ENCODE data around the gene HSD11B1. TPM values are rescaled to one million over a fixed set of nuclear protein-coding genes. Genes with fewer than 3 reads are reported as not detected.
A peak's percentile ranks its signal among the peaks of the same experiment; 100 is the strongest.

Gene HSD11B1
- total RNA-seq, 1 donor from 2014 or later: 16.9 TPM

GRCh38 chr1:209766051-209766450 is 61.4 kb downstream of the HSD11B1 start:
- no peak overlapping the region for H3K4me3 ChIP-seq
- H3K4me1 ChIP-seq: peaks cover 16% of the 10 kb centered on the region
- intact Hi-C loops (cut with DNase I): no loop called here
- H3K27ac ChIP-seq: no peak overlapping the region
- no peak for DNase-seq
- no peak for TF ChIP-seq CTCF (IDR thresholded peaks at IDR 0.05)
- H3K27me3 ChIP-seq: no peaks in the 10 kb centered on the region
- no peaks in the 10 kb centered on the region for H3K9me3 ChIP-seq
- peak; percentile 8 for ATAC-seq
- no peaks in the 10 kb centered on the region for H3K36me3 ChIP-seq

- intact Hi-C loops (cut with DNase I): no loop called here
- Histone ChIP-seq H3K9me3 (no peaks in the 10 kb centered on the region), H3K27me3 (no peaks in the 10 kb centered on the region), H3K36me3 (no peaks in the 10 kb centered on the region), H3K4me1 (peaks cover 16% of the 10 kb centered on the region), H3K4me3 (no peak overlapping the region), H3K27ac (no peak overlapping the region)
- DNase-seq (no peak), ATAC-seq (no peak)
- no peak for TF ChIP-seq CTCF (IDR thresholded peaks at IDR 0.05)
Measured at GRCh38 chr1:209767096-209767495, 62.5 kb downstream of the HSD11B1 start.

- ATAC-seq: peak; percentile 57
- intact Hi-C loops (cut with DNase I): no loop called here
- Histone ChIP-seq H3K27ac (no peak overlapping the region), H3K4me3 (no peak overlapping the region), H3K9me3 (no peaks in the 10 kb centered on the region), H3K36me3 (no peaks in the 10 kb centered on the region), H3K27me3 (no peaks in the 10 kb centered on the region), H3K4me1 (peaks cover 16% of the 10 kb centered on the region)
- DNase-seq: no peak
- no peak for TF ChIP-seq CTCF (IDR thresholded peaks at IDR 0.05)
Measured at GRCh38 chr1:209767706-209768105, 63.1 kb downstream of the HSD11B1 start.

GRCh38 chr1:209768354-209768774 is 63.7 kb downstream of the HSD11B1 start:
- no peak for DNase-seq
- intact Hi-C loops (cut with DNase I): no loop called here
- TF ChIP-seq CTCF (IDR thresholded peaks at IDR 0.05): no peak

GRCh38 chr1:209769171-209769904 is 64.7 kb downstream of the HSD11B1 start:
- peak; percentile 76 for DNase-seq
- H3K4me3 ChIP-seq: peak overlapping the region; percentile 34
- no peaks in the 10 kb centered on the region for H3K9me3 ChIP-seq
- H3K27ac ChIP-seq: peak overlapping the region; percentile 77
- H3K4me1 ChIP-seq: peaks cover 16% of the 10 kb centered on the region
- intact Hi-C loops (cut with DNase I): no loop called here
- no peaks in the 10 kb centered on the region for H3K27me3 ChIP-seq
- TF ChIP-seq CTCF (IDR thresholded peaks at IDR 0.05): no peak
- no peaks in the 10 kb centered on the region for H3K36me3 ChIP-seq
- ATAC-seq: peak; percentile 81

More at GRCh38 chr1:209768354-209768774, 63.7 kb downstream of the HSD11B1 start:
- Histone ChIP-seq H3K4me1 (peaks cover 16% of the 10 kb centered on the region), H3K27me3 (no peaks in the 10 kb centered on the region), H3K9me3 (no peaks in the 10 kb centered on the region), H3K27ac (peak overlapping the region; percentile 77), H3K36me3 (no peaks in the 10 kb centered on the region), H3K4me3 (peak overlapping the region; percentile 34)
- peak; percentile 57 for ATAC-seq

Measured in upper lobe of right lung (tissue), 1 donor.